Measurements from ENCODE around the gene ATPAF1.
"Not testable (repeated sequence)": the region's sequence is repeated elsewhere in the genome, so short reads cannot be mapped to it uniquely, and the experiment has no call there.

ATPAF1 gene

DNA sequence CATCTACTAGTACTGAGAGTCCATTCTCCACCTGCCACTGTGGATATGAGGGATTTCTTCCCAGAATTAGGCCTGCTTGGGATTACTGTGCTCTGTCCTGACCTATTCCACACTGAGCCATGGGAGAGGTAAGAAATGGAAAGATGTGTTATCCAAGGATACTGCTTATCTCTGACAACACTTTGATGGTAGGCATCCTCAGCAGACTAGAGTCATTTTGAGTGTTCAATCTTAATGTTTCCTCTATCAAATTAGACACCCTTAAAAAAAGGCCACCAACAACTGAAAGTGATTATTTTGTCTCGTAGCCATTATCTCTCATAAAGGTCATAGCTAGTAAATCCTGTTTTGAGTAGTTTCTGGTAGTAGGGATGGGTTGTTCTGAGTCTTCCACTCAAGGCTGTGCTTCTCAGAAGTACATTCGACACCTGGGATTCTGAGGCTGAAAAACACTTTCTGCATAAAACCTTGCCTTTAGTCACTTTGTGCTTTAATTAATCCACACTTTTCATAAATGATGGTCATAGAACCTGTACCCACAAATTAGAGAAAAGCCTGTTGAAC, 8.8 kb downstream of the ATPAF1 start:
- DNase-seq = no peak
- H3K9me3 ChIP-seq = no peaks in the 10 kb centered on the region
- H3K27me3 ChIP-seq = no peaks in the 10 kb centered on the region
- no peaks in the 10 kb centered on the region for H3K36me3 ChIP-seq
- no peak overlapping the region for H3K4me3 ChIP-seq (ENCODE audit: low read depth, low read length)
- TF ChIP-seq, protein P1, sequence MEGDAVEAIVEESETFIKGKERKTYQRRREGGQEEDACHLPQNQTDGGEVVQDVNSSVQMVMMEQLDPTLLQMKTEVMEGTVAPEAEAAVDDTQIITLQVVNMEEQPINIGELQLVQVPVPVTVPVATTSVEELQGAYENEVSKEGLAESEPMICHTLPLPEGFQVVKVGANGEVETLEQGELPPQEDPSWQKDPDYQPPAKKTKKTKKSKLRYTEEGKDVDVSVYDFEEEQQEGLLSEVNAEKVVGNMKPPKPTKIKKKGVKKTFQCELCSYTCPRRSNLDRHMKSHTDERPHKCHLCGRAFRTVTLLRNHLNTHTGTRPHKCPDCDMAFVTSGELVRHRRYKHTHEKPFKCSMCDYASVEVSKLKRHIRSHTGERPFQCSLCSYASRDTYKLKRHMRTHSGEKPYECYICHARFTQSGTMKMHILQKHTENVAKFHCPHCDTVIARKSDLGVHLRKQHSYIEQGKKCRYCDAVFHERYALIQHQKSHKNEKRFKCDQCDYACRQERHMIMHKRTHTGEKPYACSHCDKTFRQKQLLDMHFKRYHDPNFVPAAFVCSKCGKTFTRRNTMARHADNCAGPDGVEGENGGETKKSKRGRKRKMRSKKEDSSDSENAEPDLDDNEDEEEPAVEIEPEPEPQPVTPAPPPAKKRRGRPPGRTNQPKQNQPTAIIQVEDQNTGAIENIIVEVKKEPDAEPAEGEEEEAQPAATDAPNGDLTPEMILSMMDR (IDR thresholded peaks at IDR 0.05; ENCODE audit: low read depth, low read length) = no peak
- H3K4me1 ChIP-seq = no peaks in the 10 kb centered on the region

DNA sequence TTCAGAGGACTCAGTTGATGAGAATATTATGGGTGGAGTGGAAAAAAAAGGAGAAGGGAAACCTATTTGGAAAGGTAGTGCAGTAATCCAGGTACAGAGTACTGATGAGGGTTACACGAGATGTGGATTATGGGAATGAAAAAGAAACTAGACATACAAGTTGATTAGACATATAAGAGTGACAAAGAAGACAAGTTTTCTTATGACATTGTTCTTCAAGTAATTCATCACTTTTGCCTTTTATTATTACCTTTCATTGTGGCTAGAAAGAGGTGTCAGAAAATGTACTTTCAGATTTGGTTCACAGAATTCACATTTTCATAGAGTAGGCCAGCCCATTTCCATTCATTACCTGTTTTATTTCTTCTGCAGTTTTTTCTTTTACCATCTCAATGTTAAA, 10.4 kb downstream of the ATPAF1 start:
- no peaks in the 10 kb centered on the region for H3K36me3 ChIP-seq

DNA sequence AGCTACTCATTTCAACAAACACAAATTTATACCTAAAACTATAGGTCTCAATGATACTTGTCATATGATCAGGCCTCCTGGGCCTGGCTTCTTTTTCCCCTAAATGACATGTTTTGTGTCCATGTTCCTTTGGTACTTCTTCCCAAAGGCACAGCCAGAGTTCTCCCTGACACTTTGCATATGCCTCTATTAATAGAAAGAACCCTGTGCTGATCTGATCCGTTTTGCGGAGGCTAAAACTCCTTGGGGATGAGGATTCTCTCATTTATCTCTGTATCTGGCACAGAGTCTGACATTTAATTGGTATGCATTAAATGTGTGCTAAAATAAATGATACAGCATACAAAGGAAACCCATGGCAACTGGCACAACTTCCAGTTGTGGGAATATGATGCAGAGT, 11.5 kb downstream of the ATPAF1 start:
- H3K9me3 ChIP-seq = no peaks in the 10 kb centered on the region
- no peaks in the 10 kb centered on the region for H3K4me1 ChIP-seq
- H3K27me3 ChIP-seq = no peaks in the 10 kb centered on the region
- H3K36me3 ChIP-seq = no peaks in the 10 kb centered on the region
- no peak overlapping the region for H3K4me3 ChIP-seq (ENCODE audit: low read depth, low read length)
- DNase-seq = no peak
- TF ChIP-seq, protein P1 (IDR thresholded peaks at IDR 0.05; ENCODE audit: low read depth, low read length) = no peak

More for the DNA sequence above, 10.4 kb downstream of the ATPAF1 start:
- TF ChIP-seq, protein P1 (IDR thresholded peaks at IDR 0.05; ENCODE audit: low read depth, low read length) = no peak
- H3K27me3 ChIP-seq = no peaks in the 10 kb centered on the region
- DNase-seq = no peak
- H3K4me1 ChIP-seq = no peaks in the 10 kb centered on the region
- no peaks in the 10 kb centered on the region for H3K9me3 ChIP-seq
- H3K4me3 ChIP-seq (ENCODE audit: low read depth, low read length) = no peak overlapping the region

DNA sequence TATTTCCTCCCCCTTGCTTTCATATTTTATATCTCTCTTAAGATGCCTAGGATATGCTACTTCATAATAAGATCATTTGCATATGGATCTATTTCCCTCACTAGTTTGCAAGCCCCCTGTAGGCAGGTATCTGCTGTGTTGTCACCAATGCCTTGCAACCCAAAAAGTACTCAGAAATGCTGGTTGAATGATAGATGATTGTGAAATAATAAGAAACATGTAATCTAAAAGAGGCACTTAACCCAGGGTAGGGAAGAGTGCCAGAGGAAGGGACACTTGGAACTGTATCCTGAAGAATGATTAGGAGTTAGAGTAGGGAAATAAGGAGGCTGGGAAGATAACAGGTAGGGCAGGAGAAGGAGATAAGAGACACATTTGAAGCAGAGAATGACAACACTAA, 12.3 kb downstream of the ATPAF1 start:
- TF ChIP-seq, protein P1 (IDR thresholded peaks at IDR 0.05; ENCODE audit: low read depth, low read length) = no peak
- H3K36me3 ChIP-seq = no peaks in the 10 kb centered on the region
- no peaks in the 10 kb centered on the region for H3K4me1 ChIP-seq

DNA sequence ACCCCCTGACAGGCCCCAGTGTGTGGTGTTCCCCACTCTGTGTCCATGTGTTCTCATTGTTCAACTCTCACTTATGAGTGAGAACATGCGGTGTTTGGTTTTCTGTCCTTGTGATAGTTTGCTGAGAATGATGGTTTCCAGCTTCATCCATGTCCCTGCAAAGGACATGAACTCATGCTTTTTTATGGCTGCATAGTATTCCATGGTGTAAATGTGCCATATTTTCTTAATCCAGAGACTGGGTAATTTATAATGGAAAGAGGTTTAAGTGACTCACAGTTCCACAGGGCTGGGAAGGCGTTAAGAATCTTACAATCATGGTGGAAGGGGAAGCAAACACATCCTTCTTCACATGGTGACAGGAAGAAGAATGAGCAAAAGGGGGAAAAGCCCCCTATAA, 13.5 kb downstream of the ATPAF1 start:
- DNase-seq; H3K36me3 ChIP-seq; H3K9me3 ChIP-seq; H3K27me3 ChIP-seq; H3K4me1 ChIP-seq; H3K4me3 ChIP-seq (ENCODE audit: low read depth, low read length): not testable (repeated sequence)

More for the DNA sequence above, 12.3 kb downstream of the ATPAF1 start:
- DNase-seq = no peak
- Histone ChIP-seq H3K4me3 (ENCODE audit: low read depth, low read length) (no peak overlapping the region), H3K9me3 (no peaks in the 10 kb centered on the region), H3K27me3 (no peaks in the 10 kb centered on the region)

DNA sequence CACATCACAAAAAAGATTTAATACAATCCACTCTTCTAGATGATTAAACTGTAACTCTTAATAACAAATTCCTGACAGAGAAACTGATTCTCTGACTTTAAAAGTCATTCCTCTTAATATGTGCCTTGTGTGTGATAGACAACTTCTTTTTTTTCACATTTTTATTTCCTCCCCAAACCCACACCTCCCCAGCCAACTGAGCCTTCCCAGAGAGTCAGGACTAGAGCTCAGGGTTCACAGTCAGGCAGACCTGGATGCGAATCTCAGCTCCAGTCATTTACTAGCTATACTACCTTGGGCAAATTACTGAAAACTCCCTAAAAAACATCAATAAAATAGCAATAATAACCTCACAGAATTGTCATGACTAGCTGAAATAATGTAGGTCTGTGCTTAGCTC, 14.2 kb downstream of the ATPAF1 start:
- Histone ChIP-seq H3K4me1 (no peaks in the 10 kb centered on the region), H3K36me3 (no peaks in the 10 kb centered on the region), H3K27me3 (no peaks in the 10 kb centered on the region), H3K4me3 (ENCODE audit: low read depth, low read length) (no peak overlapping the region), H3K9me3 (no peaks in the 10 kb centered on the region)
- no peak for DNase-seq
- TF ChIP-seq, protein P1 (IDR thresholded peaks at IDR 0.05; ENCODE audit: low read depth, low read length) = no peak
